ENCODE results near the gene CHMP3. TPM values are rescaled to one million over a fixed set of nuclear protein-coding genes. Genes with fewer than 3 reads are reported as not detected.

Gene CHMP3
- total and polyA plus RNA-seq, 2 of the 13 experiments (the other 11 are each of a cell fraction or from before 2014, with no cell fraction given): 64.1 to 114 TPM

DNA sequence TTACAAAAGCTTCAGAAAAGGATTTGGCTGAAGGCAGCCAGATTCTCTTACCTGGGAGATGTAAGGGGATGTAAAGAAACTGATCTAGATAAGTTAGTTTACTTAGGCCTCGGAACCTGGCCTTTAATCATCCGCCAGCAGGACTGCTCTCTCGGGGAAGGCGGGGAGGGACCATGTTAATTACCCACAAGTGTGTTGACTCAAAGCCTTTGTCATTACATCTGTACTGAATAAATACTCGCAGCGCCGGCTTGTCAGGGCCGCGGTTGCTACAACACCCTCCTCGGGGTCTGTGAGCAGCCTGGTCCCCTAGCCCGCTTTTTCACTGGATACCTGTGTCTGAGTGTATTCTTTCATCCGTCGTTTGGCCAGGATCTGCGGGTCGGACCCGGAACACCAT lies 6.7 kb downstream of the CHMP3 start (continued):
- TF ChIP-seq ZNF777 (CRISPR knock-in tag; IDR thresholded peaks at IDR 0.05) (no peak), ZNF530 (CRISPR knock-in tag; IDR thresholded peaks at IDR 0.05; ENCODE audit: low read depth) (no peak), AHDC1 (CRISPR knock-in tag; IDR thresholded peaks at IDR 0.05; ENCODE audit: borderline replicate concordance) (peak; percentile 38; the same call in 1 of the 2 replicates), GLI4 (CRISPR knock-in tag; IDR thresholded peaks at IDR 0.05; ENCODE audit: borderline replicate concordance) (no peak), ZNF503 (CRISPR knock-in tag; IDR thresholded peaks at IDR 0.05) (peak; percentile 94), KDM5A (IDR thresholded peaks at IDR 0.05; ENCODE audit: borderline replicate concordance, low read length) (no peak), HMGA1 (CRISPR knock-in tag; conservative IDR thresholded peaks at IDR 0.05) (no peak), POLR2G (IDR thresholded peaks at IDR 0.05; ENCODE audit: low read depth, low read length) (no peak), RAD21 (CRISPR knock-in tag; IDR thresholded peaks at IDR 0.05) (no peak), ZZZ3 (CRISPR knock-in tag; IDR thresholded peaks at IDR 0.05; ENCODE audit: borderline replicate concordance) (no peak), RBM22 (optimal IDR thresholded peaks at IDR 0.05; ENCODE audit: low read length) (no peak), ZNF644 (CRISPR knock-in tag; IDR thresholded peaks at IDR 0.05; ENCODE audit: low read depth) (no peak), BCL6 (CRISPR knock-in tag; IDR thresholded peaks at IDR 0.05) (peak; percentile 92), ZNF224 (CRISPR knock-in tag; IDR thresholded peaks at IDR 0.05) (no peak), REXO4 (CRISPR knock-in tag; IDR thresholded peaks at IDR 0.05; ENCODE audit: borderline replicate concordance) (no peak)
- TF ChIP-seq, protein P1, sequence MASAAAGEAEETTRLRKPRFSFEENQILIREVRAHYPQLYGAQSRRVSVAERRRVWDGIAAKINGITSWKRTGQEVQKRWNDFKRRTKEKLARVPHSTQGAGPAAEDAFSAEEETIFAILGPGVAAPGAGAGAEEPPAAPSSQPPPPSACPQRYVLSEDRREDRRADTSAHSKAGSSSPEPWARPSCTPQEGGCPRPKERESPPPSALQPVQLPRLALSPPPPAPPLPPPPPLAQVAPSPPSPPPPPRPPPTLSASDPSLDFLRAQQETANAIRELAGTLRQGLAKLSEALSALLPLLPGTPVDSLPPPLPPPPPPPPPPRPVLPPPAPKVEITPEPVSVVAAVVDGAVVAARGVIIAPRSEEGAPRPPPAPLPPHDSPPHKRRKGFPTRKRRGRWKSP (CRISPR knock-in tag; IDR thresholded peaks at IDR 0.05): no peak
- TF ChIP-seq, protein P2, sequence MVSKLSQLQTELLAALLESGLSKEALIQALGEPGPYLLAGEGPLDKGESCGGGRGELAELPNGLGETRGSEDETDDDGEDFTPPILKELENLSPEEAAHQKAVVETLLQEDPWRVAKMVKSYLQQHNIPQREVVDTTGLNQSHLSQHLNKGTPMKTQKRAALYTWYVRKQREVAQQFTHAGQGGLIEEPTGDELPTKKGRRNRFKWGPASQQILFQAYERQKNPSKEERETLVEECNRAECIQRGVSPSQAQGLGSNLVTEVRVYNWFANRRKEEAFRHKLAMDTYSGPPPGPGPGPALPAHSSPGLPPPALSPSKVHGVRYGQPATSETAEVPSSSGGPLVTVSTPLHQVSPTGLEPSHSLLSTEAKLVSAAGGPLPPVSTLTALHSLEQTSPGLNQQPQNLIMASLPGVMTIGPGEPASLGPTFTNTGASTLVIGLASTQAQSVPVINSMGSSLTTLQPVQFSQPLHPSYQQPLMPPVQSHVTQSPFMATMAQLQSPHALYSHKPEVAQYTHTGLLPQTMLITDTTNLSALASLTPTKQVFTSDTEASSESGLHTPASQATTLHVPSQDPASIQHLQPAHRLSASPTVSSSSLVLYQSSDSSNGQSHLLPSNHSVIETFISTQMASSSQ (IDR thresholded peaks at IDR 0.05; ENCODE audit: low read depth): peak; percentile 53; the same call in 1 of the 2 replicates
- TF ChIP-seq, protein P2 (CRISPR knock-in tag; IDR thresholded peaks at IDR 0.05; ENCODE audit: borderline replicate concordance): peak; percentile 63; the same call in 1 of the 2 replicates

Data from HepG2 (cell line).